H9 (cell line): Measurements from ENCODE around the gene GALNT17. TPM values are rescaled to one million over a fixed set of nuclear protein-coding genes. Genes with fewer than 3 reads are reported as not detected.

Experiments
- DNase-seq: peaks from one replicate; pipeline ENCODE4 v3.0.0-alpha.2; 2017
- H2AFZ ChIP-seq: one replicate; pipeline ENCODE4 v1.6.1; 2013; ENCODE audit warnings: mild to moderate bottlenecking, low read length, control low read depth, moderate library complexity
- H2AK5ac ChIP-seq: 2 replicates; pipeline ENCODE4 v1.6.1; 2013; ENCODE audit warnings: low read length, control low read depth, mixed read lengths; ENCODE audit not compliant: insufficient read length
- H2BK120ac ChIP-seq: one replicate; pipeline ENCODE4 v1.6.1; 2013; ENCODE audit warnings: low read depth, mild to moderate bottlenecking, low read length, control low read depth, inconsistent platforms; ENCODE audit not compliant: poor library complexity, severe bottlenecking
- H2BK12ac ChIP-seq: 2 replicates; pipeline ENCODE4 v1.6.1; 2013; ENCODE audit warnings: low read length, control low read depth, mixed read lengths, low read depth; ENCODE audit not compliant: insufficient read length
- H2BK15ac ChIP-seq: 2 replicates; pipeline ENCODE4 v1.6.1; 2013; ENCODE audit warnings: low read depth, low read length, control low read depth
- H2BK20ac ChIP-seq: one replicate; pipeline ENCODE4 v1.6.1; 2013; ENCODE audit warnings: low read depth, mild to moderate bottlenecking, low read length, control low read depth, inconsistent platforms; ENCODE audit not compliant: poor library complexity, severe bottlenecking
- H2BK5ac ChIP-seq: 2 replicates; pipeline ENCODE4 v1.6.1; 2013; ENCODE audit warnings: low read length, control low read depth, mixed read lengths; ENCODE audit not compliant: insufficient read length
- H3K14ac ChIP-seq: 2 replicates; pipeline ENCODE4 v1.6.1; 2013; ENCODE audit warnings: low read length, control low read depth; ENCODE audit not compliant: insufficient read depth
- H3K18ac ChIP-seq: 2 replicates; pipeline ENCODE4 v1.6.1; 2013; ENCODE audit warnings: low read depth, mild to moderate bottlenecking, mixed read lengths, low read length, control low read depth; ENCODE audit not compliant: insufficient read length
- H3K23ac ChIP-seq: 2 replicates; pipeline ENCODE4 v1.6.1; 2013; ENCODE audit warnings: low read length, control low read depth, mixed read lengths, low read depth; ENCODE audit not compliant: insufficient read length
- H3K23me2 ChIP-seq: 2 replicates; pipeline ENCODE4 v1.6.1; 2013; ENCODE audit warnings: low read depth, mild to moderate bottlenecking, mixed read lengths, low read length, control low read depth; ENCODE audit not compliant: insufficient read length, poor library complexity, severe bottlenecking
- H3K27ac ChIP-seq: 2 replicates; pipeline ENCODE4 v1.5.1; 2013; ENCODE audit warnings: low read length, control low read depth, mixed read lengths, low read depth; ENCODE audit not compliant: insufficient read length
- H3K27me3 ChIP-seq: 2 replicates; pipeline ENCODE4 v1.6.1; 2013; ENCODE audit warnings: low read length, control low read depth, inconsistent platforms; ENCODE audit not compliant: insufficient read depth
- H3K4ac ChIP-seq: 2 replicates; pipeline ENCODE4 v1.6.1; 2013; ENCODE audit warnings: low read depth, mild to moderate bottlenecking, control low read depth, inconsistent platforms, low read length, moderate library complexity
- H3K4me1 ChIP-seq: 2 replicates; pipeline ENCODE4 v1.6.1; 2013; ENCODE audit warnings: low read length, control low read depth, inconsistent platforms; ENCODE audit not compliant: insufficient read depth
- H3K4me2 ChIP-seq: 2 replicates; pipeline ENCODE4 v1.6.1; 2013; ENCODE audit warnings: low read length, control low read depth, mixed read lengths; ENCODE audit not compliant: insufficient read length, insufficient read depth
- H3K56ac ChIP-seq: 2 replicates; pipeline ENCODE4 v1.6.1; 2013; ENCODE audit warnings: low read depth, mild to moderate bottlenecking, mixed read lengths, low read length, control low read depth; ENCODE audit not compliant: insufficient read length
- H3K79me1 ChIP-seq: 2 replicates; pipeline ENCODE4 v1.6.1; 2013; ENCODE audit warnings: low read depth, mild to moderate bottlenecking, moderate library complexity, low read length, control low read depth, inconsistent platforms; ENCODE audit not compliant: insufficient read depth, poor library complexity, severe bottlenecking
- H3K79me2 ChIP-seq: 2 replicates; pipeline ENCODE4 v1.6.1; 2013; ENCODE audit warnings: low read length, control low read depth, inconsistent platforms; ENCODE audit not compliant: insufficient read depth
- H3K9ac ChIP-seq: 2 replicates; pipeline ENCODE4 v1.6.1; 2013; ENCODE audit warnings: low read length, control low read depth, mixed read lengths; ENCODE audit not compliant: insufficient read length; ENCODE audit errors: extremely low read depth
- H3K9me3 ChIP-seq: one replicate; pipeline ENCODE4 v1.6.1; 2013; ENCODE audit warnings: low read depth, low read length, inconsistent platforms; ENCODE audit not compliant: control insufficient read depth
- H3T11ph ChIP-seq: one replicate; pipeline ENCODE4 v1.6.1; 2013; ENCODE audit warnings: mild to moderate bottlenecking, low read length, control low read depth, inconsistent platforms
- H4K20me1 ChIP-seq: one replicate; pipeline ENCODE4 v1.6.1; 2013; ENCODE audit not compliant: control insufficient read depth, insufficient read length, insufficient read depth
- H4K5ac ChIP-seq: 2 replicates; pipeline ENCODE4 v1.6.1; 2013; ENCODE audit warnings: low read depth, mild to moderate bottlenecking, mixed read lengths, low read length, control low read depth; ENCODE audit not compliant: insufficient read length
- H4K8ac ChIP-seq: replicated peaks from 2 replicates; pipeline ENCODE4 v1.6.1; 2013; ENCODE audit warnings: low read length, control low read depth, mixed read lengths, low read depth; ENCODE audit not compliant: insufficient read length
- H4K91ac ChIP-seq: 2 replicates; pipeline ENCODE4 v1.6.1; 2013; ENCODE audit warnings: low read depth, mild to moderate bottlenecking, moderate library complexity, mixed read lengths, low read length, control low read depth; ENCODE audit not compliant: insufficient read length
- H3K27ac Mint-ChIP-seq, 3 experiments: 2 replicates in 2 of 3; 3 replicates in 1 of 3; pipeline ENCODE4 v1.8.0; 2020 to 2021; ENCODE audit warnings: mixed read lengths in 3 of 3, mild to moderate bottlenecking in 1 of 3, moderate library complexity in 1 of 3
- H3K27me3 Mint-ChIP-seq: 2 replicates; pipeline ENCODE4 v1.8.0; 2021; ENCODE audit warnings: low read depth, mild to moderate bottlenecking, moderate library complexity, mixed read lengths
- H3K36me3 Mint-ChIP-seq, 3 experiments: 2 replicates in 2 of 3; 3 replicates in 1 of 3; pipeline ENCODE4 v1.8.0; 2020 to 2021; ENCODE audit warnings: low read depth in 3 of 3, mixed read lengths in 3 of 3; ENCODE audit not compliant: insufficient read depth in 1 of 3
- H3K4me1 Mint-ChIP-seq, 2 experiments: 2 replicates each; pipeline ENCODE4 v1.8.0; 2020; ENCODE audit warnings: mixed read lengths in 2 of 2
- H3K4me3 Mint-ChIP-seq, 2 experiments: 2 replicates in 1 of 2; 3 replicates in 1 of 2; pipeline ENCODE4 v1.8.0; 2020 to 2021; ENCODE audit warnings: mild to moderate bottlenecking in 2 of 2, mixed read lengths in 2 of 2, moderate library complexity in 1 of 2
- H3K9me3 Mint-ChIP-seq, 2 experiments: 2 replicates in 1 of 2; 3 replicates in 1 of 2; pipeline ENCODE4 v1.8.0; 2020; ENCODE audit warnings: mild to moderate bottlenecking in 2 of 2, mixed read lengths in 2 of 2, moderate library complexity in 1 of 2
- WGBS: extraction: QIAGEN DNeasy Blood & Tissue Kit; methylation state at CpG from one replicate; pipeline ENCODE4 v1.1.7; 2013; ENCODE audit warnings: missing lambda C conversion rate, low lambda C conversion rate, mixed read lengths; ENCODE audit not compliant: insufficient read length; ENCODE audit errors: extremely low coverage; 5-methylcytosine and 5-hydroxymethylcytosine counted together
- total RNA-seq: library from RNA; stranded (reverse); gene quantifications from 2 replicates; pipeline ENCODE4 v1.2.1, GENCODE V29; 2021
- TF ChIP-seq, protein P1 (sequence below): fragments of 200-600 bp; sonication (generic); conservative IDR thresholded peaks from 3 replicates; pipeline ENCODE4 v1.8.0; 2021; ENCODE audit warnings: antibody characterized with exemption, mild to moderate bottlenecking

GALNT17 gene
- total RNA-seq, 1 experiment from 2014 or later: 43.2 TPM

- peaks cover 28 to 43% (median 32%) of the 10 kb centered on the region in 3 experiments for H3K36me3 Mint-ChIP-seq
- WGBS: no CpG with 5 or more reads among the region's 7 CpGs
- TF ChIP-seq, protein P1, sequence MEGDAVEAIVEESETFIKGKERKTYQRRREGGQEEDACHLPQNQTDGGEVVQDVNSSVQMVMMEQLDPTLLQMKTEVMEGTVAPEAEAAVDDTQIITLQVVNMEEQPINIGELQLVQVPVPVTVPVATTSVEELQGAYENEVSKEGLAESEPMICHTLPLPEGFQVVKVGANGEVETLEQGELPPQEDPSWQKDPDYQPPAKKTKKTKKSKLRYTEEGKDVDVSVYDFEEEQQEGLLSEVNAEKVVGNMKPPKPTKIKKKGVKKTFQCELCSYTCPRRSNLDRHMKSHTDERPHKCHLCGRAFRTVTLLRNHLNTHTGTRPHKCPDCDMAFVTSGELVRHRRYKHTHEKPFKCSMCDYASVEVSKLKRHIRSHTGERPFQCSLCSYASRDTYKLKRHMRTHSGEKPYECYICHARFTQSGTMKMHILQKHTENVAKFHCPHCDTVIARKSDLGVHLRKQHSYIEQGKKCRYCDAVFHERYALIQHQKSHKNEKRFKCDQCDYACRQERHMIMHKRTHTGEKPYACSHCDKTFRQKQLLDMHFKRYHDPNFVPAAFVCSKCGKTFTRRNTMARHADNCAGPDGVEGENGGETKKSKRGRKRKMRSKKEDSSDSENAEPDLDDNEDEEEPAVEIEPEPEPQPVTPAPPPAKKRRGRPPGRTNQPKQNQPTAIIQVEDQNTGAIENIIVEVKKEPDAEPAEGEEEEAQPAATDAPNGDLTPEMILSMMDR: no peak
Observed at GRCh38 chr7:71266912-71267311, 135.0 kb downstream of the GALNT17 start.

More at GRCh38 chr7:71266912-71267311, 135.0 kb downstream of the GALNT17 start:
- Histone ChIP-seq H2BK5ac (no peak overlapping the region), H2BK120ac (no peak overlapping the region), H2AFZ (no peak overlapping the region), H4K91ac (no peak overlapping the region), H2AK5ac (no peak overlapping the region), H2BK12ac (no peak overlapping the region), H3K9me3 (peaks cover 6% of the 10 kb centered on the region), H3K4me2 (no peak overlapping the region), H3K14ac (no peak overlapping the region), H3K79me2 (peaks cover 18% of the 10 kb centered on the region; the same call in 1 of the 2 replicates), H4K5ac (no peak overlapping the region), H3K4me1 (peaks cover 16% of the 10 kb centered on the region; the same call in 1 of the 2 replicates), H3K79me1 (peaks cover 2% of the 10 kb centered on the region), H3K23ac (no peak overlapping the region), H3K18ac (no peak overlapping the region), H3K23me2 (no peaks in the 10 kb centered on the region), H3K27me3 (no peaks in the 10 kb centered on the region), H3K4ac (no peak overlapping the region), H3K9ac (no peak overlapping the region), H4K8ac (no peak overlapping the region), H4K20me1 (no peaks in the 10 kb centered on the region), H3T11ph (no peak overlapping the region), H3K27ac (no peak overlapping the region), H2BK15ac (no peak overlapping the region), H3K56ac (no peak overlapping the region), H2BK20ac (no peak overlapping the region)
- no peaks in the 10 kb centered on the region for H3K27me3 Mint-ChIP-seq
- peaks cover 24 to 28% of the 10 kb centered on the region in 2 experiments for H3K9me3 Mint-ChIP-seq
- DNase-seq: no peak
- H3K27ac Mint-ChIP-seq: peak overlapping the region; percentile 82 to 94 (median 87); a peak in 6 of 7 replicates
- peaks cover 35 to 36% of the 10 kb centered on the region in 2 experiments for H3K4me1 Mint-ChIP-seq
- peak overlapping the region in 1 of 2 experiments; percentile 12; a peak in 1 of 5 replicates for H3K4me3 Mint-ChIP-seq
